Hematopoietic multipotent progenitor cell treated with erythropoietin and hydrocortisone succinate and interleukin-3 and kit ligand, for 6 days (in vitro differentiated cells): ENCODE measurements around the gene CLN6.
A peak's percentile ranks its signal among the peaks of the same experiment; 100 is the strongest.
"Not testable (repeated sequence)": the region's sequence is repeated elsewhere in the genome, so short reads cannot be mapped to it uniquely, and the experiment has no call there.

ENCODE experiments used
- DNase-seq: peaks from one replicate; pipeline ENCODE4 v3.0.0-alpha.2; 2015

The CLN6 gene

DNA sequence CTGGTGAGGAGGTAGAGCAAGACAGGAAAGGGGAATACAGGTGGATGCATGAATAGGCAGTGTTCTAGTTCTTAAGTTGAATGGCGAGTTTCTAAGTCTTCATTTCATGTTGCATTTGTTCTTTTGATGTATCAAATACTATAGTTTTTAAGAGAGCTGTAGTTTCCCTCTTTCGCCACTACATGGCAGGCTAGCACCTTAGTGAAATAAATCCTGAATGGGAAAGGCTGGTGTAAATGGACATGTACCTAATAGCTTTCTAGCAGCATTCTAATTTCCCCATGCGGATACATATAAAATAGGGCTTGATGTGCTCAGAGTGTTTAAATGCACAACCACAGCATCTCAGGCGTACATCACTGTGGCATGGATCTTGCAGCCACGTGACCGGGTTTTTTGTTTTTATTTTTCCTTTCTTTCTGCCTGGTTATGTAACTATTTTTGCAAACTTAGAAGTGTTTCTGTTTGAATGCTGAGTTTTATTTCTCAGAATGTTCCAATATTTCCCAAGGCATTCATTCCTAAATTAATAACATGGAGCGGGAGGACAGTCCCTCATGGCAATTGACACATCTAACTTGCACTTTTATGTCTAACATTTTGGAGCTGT, 23.5 kb upstream of the CLN6 start:
- DNase-seq: peak; percentile 91

DNA sequence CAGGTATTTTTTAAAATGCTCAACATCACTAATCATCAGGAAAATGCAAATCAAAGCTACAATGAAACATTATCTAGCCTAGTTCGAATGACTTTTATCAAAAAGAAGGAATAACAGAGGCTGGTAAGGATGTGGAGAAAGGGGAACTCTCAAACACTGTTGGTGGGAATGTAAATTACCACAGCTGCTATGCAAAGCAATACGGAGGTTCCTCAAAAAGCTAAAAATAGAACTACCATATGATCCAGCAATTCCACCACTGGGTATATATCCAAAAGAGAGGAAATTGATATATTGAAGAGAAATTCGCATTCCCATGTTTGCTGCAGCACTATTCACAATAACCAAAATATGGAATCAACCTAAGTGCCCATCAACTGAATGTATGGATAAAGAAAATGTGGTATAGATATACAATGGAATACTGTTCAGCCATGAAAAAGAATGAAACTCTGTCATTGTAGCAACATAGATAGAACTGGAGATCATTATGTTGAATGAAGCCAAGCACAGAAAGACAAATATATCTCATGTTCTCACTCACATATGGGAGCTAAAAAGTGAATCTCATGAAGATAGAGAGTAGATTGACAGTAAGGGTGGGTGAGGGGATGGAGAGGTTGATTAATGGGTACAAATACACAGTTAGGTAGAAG, 19.7 kb upstream of the CLN6 start:
- no peak for DNase-seq

DNA sequence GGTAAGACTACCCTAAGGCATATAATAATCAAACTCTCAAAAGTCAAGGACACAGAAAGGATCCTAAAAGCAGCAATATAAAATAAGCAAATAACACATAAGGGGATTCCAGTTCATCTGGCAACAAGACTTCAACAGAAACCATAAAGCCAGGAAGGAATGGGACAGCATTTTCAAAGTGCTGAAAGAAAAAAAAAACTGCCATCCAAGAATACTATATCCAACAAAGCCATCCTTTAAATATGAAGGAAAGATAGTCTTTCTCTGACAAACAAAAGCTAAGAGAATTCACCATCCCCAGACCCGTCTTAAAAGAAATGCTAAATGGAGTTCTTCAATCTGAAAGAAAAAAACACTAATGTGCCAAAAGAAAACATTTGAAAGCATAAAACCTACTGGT, 14.7 kb upstream of the CLN6 start:
- DNase-seq: no peak

DNA sequence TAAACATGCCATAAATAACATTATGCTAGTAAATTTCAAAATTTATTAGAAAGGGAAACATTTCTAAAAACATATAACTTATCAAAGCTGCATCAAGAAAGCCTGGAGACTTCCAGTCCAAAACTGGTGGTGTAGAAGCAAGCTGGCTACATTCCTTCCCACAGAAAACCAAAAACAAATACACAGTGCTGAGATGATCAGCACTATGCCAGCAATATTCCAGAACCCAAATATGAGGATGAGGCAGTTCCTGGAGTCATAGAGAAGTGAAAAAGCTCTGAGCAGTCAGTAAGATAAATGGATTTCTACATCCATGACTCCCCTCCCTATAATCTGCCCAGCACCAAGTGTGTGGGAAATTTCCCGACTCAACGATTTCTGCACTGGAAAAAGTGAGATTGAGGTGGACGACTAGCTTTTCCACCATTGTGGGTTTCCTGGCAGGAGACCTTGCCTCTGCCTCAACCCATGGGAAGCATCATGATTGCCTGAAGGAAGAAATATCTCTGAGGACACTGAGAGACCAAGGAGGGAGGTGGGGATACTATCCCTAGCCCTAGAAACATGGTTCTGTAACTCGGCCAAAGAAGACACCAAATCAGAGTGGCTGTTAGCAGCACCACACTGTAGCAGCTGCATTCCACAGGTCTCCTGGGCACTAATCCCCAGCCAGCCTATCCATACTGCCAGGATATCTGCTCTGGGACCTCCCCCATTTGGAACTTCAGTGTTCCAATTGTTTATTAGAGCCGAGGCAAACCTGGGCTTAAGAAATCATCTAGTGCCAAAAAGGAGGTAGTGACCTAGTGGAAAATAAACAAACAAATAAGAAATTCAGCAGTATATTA, 11.8 kb upstream of the CLN6 start:
- no peak for DNase-seq

DNA sequence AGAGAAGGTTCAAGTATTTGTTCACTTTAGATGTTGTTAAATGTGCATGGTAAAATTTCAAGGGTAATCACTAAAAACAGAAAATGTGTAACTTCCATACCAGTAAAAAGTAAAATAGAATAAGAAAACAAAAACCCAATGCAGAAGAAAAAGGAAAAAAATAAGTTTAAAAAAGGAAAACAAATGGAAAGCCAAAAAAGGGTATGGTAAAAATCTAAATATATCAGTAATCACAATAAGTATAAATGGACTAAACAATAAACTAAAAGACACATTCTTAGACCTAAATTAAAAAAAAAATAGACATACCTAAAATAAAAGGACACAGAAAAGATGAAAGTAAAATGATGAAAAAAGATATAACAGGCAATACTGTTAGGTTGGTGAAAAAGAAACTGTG, 9.5 kb upstream of the CLN6 start:
- DNase-seq: no peak

DNA sequence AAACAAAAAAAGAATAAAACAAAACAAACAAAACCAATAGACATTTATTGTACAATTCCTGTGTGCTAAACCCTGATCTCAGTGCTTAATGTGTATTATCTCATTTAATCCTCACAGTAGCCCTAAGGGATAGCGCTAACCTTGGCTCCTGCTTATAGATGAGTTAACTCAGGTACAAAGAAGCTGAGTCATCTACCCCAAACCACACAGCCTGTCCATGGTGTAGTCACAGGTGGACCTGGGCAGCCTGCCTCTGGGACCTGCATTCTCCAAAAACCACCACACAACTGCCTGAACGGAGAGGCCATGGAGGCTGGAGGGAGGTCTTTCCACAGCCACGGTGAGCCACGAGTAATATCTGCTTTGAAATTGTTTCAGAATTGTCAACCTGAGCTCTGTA, 5.5 kb upstream of the CLN6 start:
- no peak for DNase-seq

DNA sequence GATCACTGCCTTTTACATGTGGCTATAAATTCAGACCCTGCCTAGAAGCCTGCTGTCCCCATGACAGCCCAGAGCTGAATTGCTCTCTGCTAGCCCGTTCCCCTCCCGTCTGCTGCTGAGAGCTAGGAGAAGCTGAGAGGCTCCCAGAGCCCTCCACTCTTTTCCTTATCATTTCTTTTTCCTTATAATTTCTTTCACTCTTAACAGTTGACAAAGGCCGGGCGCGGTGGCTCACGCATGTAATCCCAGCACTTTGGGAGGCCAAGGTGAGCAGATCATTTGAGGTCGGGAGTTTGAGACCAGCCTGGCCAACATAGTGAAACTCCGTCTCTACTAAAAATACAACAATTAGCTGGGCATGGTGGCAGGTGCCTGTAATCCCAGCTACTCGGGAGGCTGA, 5.0 kb upstream of the CLN6 start:
- DNase-seq: not testable (repeated sequence)

DNA sequence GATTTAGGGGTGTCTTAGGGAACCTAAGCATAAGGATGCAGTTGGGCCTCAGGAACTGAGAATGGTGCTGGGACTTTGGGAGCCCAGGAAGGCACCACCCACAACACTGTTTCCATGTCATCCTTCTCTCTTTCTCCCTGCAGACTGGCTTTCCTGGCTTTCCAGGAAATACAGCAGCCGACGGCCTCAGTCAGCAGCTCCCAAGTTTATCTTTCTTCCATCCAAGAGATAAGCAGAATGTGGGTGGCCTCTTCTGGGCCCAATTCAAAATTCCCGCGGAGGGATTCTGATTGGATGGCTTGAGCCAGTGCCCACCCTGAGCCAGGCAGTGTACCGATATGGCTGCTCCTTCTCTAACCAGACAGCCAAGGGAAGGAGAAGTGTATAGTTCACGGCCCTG, 4.5 kb upstream of the CLN6 start:
- no peak for DNase-seq

DNA sequence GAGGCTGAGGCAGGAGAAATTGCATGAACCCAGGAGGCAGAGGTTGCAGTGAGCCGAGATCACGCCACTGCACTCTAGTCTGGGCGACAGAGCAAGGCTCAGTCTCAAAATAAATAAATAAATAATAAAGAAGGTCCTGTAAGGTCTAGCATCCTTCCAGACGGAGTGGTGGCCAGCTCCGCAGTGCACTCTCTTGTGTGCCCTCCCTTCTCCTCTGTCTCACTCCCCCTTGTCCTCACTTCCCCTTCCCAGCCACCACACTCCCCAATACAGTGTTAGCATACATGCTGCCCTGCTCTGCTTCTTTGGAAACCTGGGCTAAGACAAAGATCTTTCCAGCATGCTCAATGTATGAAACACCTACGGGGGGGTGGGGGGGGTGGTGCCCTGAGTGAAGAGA, 3.4 kb upstream of the CLN6 start:
- peak; percentile 63 for DNase-seq

DNA sequence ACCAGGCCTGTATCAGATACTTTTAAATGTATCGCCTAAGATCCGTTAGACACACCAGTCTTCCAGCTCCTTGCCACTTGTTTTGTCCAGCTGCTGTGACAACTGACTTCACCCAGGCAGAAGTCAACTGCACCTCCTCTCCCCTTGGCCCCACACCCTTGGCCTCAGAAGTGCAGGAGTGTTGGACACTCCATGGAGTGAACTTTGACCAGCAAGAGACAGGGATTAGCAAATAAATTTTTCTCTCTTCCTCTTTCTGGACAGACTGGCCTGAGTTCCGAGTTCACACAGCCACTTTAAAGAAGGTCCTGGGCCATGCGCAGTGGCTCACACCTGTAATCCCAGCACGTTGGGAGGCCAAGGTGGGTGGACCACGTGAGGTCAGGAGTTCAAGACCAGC, 2.9 kb upstream of the CLN6 start:
- no peak for DNase-seq

DNA sequence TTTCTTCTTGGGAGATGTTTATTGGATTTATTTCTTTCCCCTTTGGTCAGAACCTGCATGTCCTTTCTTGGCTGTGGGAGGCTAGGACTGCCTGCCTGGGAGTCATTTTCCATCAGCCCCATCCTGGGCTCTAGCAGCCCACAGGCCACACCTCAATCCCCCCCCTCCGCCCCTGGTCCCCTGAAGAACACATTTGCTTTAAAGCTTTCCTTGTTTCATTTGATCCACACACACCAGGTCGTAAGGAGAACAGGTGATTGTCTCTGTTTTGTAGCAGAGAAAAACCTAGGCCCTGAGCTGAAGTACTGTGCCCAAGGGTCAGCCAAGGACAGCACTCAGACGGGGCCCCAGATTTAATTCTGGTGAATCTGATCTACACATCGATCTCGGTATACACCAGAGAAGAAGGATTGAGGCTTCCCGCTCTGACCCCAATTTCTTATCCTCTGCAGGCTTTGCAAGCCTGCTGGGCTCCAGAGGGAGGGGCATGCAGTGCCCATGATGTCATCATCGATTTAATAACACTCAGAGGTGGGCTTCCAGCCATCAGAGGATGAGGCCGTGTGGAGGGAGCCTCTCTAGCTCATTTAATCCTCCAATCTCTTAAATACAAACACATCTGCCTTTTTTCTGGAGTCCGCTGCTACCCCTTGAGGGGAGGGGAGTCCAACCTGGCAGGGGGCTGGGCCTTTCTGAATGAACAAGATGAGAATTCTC, 1.7 kb upstream of the CLN6 start:
- no peak for DNase-seq

DNA sequence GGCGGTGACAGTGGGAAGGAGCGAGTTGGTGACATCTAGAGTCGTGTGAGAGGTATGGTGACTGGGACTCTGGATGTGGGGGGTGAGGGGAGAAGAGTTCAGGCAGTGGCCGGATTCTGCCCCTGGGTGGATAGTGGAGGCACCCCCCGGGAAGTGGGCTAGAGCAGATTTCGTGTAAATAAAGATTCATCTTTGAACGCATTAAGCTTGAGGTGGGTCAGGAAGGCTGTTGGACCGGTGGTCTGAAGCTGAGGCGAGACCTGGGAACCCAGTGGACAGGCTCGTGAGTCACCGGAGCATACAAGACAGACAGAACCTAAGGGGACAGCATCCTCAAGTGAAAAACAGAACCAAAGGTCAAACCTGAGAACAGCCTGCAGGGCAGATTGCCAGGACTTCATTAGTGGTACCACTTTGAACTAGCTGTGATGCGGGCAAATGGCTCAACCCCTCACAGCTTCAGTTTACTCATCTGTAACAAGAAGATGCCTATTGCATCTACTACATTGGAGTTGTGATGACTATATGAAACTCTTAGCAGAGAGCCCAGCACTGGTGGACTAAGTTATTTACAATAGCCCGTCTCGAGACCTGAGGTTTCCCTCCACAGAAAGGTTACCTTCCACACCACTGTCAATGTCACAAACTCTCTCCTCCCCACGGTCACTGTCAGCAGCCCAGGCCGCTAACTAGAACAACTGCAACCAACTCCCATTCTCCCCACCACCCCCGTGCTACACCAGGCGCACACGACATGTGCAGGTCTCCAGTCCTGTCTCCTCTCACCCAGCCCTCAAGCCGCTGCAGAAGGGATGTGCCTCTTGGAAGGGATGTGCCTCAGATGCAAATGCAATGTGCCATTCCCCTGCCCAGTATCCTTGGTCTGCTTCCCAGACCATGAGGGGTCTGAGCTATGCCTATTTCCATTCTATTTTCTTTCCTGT, 901 bp upstream of the CLN6 start:
- peak; percentile 48 for DNase-seq

DNA sequence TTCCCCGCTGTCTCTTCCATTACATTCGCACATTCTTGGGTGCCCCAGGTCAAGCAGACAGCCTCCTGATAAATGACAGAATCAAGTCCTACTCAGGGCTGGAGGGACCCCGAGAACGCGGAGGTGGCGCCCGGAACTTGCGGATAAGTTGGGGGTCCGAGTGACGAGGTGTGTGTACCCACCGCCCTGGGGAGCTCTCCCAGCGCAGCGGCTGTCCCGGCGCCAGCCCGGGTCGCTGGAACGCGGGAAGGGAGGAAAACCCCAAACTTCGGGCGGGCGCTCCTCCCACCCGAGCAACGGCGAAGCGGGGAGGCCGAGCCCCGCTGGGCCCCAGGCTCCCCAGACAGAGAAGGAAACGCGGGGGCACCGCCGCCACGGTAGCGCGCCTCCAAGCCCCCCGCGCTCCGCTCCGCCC, 550 bp downstream of the CLN6 start:
- no peak for DNase-seq

DNA sequence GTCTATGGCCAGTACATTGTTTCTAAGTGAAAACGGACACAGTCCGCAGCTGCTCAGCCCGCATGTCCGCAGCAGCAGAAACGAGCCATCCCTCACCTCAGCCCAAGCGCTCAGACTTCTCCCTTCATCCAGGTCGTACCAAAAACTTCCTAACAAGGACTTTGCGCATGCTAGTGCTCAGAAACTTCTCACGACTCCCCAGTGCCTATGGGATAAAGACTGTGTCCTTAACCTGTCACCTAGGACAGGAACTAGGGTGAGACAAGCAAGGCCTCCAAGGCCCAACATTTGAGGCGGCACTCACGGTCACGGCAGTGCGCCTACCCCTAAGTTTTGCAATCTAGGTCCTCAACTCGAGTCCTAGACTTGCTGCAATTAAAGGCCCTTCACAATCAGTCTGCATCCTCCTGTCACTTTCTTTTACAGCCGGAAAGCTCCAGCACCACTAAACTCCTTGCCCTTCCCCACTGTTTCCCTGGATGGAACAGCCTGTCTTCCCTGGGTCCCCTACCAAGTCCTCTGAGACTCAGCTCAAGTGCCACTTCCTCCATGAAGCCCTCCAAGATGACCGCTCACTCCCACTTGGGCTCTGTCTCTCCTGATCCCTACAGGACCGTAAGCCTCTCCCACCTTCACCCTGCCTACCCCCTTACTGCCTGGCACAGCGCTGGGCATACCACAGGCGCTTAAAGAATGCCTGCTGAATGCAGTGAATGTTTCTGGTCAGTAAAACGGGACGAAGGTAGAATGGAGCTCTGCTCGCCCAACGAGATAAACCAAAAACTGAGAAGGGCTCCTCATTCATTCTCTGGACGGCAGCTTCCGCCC, 1.2 kb downstream of the CLN6 start:
- peak; percentile 49 for DNase-seq

DNA sequence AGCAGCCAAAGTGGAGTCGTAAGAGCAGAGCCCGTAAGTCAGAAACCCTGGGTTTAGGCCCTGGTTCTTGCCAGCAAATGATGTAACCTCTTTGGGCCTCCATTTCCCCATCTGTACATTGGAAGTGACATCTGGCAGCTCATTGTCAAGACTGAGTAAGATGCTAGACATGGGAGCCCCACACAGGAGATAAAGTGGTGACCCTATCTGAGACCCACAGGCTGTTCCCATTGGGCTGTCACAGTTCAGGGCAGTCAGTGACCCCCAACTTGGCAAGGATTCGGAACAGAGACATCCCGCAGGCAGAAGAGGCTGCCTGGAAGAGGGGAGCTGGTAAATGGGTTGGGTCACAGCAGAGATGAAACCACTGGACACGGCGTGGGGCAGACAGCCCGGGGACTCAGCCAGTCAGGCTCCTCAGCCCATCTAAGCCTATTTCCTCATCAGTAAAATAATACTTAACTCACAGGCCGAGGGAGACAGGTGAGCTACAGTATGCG, 1.8 kb downstream of the CLN6 start:
- DNase-seq: peak; percentile 51

DNA sequence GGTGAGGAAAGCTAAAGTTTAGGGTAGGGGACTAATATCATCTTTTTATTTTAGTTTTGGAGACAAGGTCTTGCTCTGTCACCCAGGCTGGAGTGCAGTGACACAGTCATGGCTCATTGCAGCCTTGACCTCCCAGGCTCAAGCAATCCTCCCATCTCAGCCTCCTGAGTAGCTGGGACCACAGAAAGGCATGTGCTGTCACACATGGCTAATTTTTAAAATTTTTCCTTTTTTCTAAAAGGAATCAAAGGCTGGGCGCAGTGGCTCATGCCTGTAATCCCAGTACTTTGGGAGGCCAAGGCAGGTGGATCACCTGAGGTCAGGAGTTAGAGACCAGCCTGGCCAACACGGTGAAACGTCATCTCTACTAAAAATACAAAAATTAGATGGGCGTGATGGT, 4.1 kb downstream of the CLN6 start:
- DNase-seq: not testable (repeated sequence)

DNA sequence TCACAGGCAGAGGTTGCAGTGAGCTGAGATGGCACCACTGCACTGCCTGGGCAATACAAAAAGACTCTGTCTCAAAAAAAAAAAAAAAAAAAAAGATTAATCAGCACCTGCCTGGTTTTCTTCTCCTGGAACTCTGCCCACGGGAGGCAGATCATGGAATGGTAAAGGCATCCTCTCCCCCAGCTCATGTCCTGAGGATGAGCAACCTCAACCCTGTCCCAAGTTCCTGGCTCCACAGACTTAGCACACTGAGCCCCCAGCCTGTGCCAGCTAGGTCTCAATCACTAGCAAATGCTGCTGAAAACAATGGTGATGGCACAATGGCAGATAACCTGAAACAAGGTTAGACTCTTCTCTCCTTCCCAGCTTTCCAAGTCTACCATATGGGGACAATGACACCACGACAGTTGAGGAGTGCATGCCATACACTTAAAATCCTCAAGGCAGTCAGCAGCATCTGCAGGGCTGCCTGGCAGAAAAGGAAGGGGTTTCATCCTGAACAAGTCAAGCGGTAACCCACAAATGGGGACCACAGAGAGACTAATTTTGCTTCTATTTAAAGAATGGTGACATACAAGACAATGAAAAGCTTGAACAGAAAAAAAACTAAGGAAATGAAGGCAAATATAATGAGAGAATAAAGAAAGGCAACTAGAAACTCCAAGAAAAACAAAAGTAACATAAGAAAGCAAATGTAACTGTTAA, 4.8 kb downstream of the CLN6 start:
- peak; percentile 51 for DNase-seq

DNA sequence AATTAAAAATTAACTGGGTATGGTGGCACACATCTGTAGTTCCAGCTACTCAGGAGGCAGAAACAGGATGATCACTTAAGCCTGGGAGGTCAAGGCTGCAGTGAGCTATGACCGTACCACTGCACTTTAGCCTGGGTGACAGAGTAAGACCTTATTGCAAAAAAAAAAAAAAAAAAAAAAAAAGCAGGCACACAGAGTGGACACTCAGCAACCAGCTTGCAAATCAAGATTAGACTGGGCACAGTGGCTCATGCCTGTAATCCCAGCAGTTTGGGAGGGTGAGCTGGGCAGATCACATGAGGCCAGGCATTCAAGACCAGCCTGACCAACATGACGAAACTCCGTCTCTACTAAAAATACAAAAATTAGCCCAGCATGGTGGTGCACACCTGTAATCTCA, 5.4 kb downstream of the CLN6 start:
- DNase-seq: no peak

DNA sequence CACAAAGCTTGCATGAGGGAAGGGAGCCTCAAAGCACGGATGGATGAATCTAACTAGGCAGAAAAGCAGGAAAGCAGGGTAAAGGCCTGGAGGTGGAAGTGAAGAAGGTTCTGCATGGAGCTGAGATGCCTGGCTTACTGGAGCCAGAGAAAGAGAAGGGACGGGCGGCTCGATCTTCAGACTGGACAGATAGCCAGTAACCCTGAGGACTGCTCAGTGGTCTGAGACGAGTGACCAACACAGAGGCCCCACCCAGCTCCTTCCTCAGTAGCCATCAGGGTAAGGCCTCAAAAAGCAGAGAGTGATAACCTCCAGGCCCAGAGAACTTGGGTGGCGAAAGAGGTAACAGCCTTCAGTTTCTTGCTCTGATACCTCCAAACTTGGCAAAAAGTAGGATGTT, 6.4 kb downstream of the CLN6 start:
- no peak for DNase-seq

DNA sequence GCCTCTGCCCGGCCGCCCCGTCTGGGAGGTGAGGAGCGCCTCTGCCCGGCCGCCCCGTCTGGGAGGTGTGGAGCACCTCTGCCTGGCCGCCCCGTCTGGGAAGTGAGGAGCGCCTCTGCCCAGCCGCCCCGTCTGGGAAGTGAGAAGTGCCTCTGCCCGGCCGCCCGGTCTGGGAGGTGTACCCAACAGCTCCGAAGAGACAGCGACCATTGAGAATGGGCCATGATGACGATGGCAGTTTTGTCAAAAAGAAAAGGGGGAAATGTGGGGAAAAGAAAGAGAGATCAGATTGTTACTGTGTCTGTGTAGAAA, 7.1 kb downstream of the CLN6 start:
- not testable (repeated sequence) for DNase-seq
